Glomerular visceral epithelial cell (primary cell): ENCODE measurements around the gene BRD2.

ENCODE experiments used
- DNase-seq: peaks from one replicate; pipeline ENCODE4 v3.0.0-alpha.2; 2016; ENCODE audit errors: extremely low spot score

The BRD2 gene

GRCh38 chr6:33029328-33030184 lies 61.2 kb downstream of the BRD2 start:
- no peak for DNase-seq

GRCh38 chr6:33030245-33030644 lies 61.9 kb downstream of the BRD2 start:
- DNase-seq = no peak
